ENCODE data around the gene COL19A1. TPM values are rescaled to one million over a fixed set of nuclear protein-coding genes. Genes with fewer than 3 reads are reported as not detected.

The COL19A1 gene
- total and polyA plus RNA-seq, 2 of the 13 experiments (the other 11 are each of a cell fraction or from before 2014, with no cell fraction given) = not detected

DNA sequence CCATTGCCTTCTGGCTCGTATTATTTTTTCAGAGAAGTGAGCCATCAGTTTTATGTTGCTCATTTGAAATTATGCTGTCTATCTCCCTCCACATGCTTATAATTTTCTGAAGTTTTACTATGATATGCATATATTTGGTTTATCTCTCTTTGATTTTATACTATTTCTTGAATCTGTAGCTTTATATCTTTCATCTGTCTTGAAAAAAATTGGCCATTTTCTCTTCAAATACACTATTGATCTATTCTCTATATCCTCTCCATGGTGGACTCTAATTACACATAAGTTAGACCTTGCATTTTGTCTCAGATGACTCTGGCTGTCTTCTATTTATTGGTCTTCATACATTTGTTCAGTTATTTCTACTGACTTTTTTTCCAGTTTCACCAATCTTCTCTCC is 13.7 kb upstream of the COL19A1 start (continued):
- TF ChIP-seq TBX3 (IDR thresholded peaks at IDR 0.05; ENCODE audit: borderline replicate concordance) (no peak), ZNF3 (CRISPR knock-in tag; IDR thresholded peaks at IDR 0.05) (no peak), CCAR2 (optimal IDR thresholded peaks at IDR 0.05; ENCODE audit: low read depth, low read length) (no peak), CBX2 (IDR thresholded peaks at IDR 0.05; ENCODE audit: low read depth, low read length) (no peak), CBX2 (CRISPR knock-in tag; IDR thresholded peaks at IDR 0.05; ENCODE audit: low read depth) (no peak), XBP1 (CRISPR knock-in tag; IDR thresholded peaks at IDR 0.05) (no peak), FOSL1 (CRISPR knock-in tag; IDR thresholded peaks at IDR 0.05; ENCODE audit: borderline replicate concordance) (no peak), CEBPZ (IDR thresholded peaks at IDR 0.05; ENCODE audit: low read length) (no peak), ZNF687 (CRISPR knock-in tag; IDR thresholded peaks at IDR 0.05) (no peak)
- TF ChIP-seq, protein P1, sequence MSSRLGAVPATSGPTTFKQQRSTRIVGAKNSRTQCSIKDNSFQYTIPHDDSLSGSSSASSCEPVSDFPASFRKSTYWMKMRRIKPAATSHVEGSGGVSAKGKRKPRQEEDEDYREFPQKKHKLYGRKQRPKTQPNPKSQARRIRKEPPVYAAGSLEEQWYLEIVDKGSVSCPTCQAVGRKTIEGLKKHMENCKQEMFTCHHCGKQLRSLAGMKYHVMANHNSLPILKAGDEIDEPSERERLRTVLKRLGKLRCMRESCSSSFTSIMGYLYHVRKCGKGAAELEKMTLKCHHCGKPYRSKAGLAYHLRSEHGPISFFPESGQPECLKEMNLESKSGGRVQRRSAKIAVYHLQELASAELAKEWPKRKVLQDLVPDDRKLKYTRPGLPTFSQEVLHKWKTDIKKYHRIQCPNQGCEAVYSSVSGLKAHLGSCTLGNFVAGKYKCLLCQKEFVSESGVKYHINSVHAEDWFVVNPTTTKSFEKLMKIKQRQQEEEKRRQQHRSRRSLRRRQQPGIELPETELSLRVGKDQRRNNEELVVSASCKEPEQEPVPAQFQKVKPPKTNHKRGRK (CRISPR knock-in tag; IDR thresholded peaks at IDR 0.05) = no peak
- TF ChIP-seq, protein P2, sequence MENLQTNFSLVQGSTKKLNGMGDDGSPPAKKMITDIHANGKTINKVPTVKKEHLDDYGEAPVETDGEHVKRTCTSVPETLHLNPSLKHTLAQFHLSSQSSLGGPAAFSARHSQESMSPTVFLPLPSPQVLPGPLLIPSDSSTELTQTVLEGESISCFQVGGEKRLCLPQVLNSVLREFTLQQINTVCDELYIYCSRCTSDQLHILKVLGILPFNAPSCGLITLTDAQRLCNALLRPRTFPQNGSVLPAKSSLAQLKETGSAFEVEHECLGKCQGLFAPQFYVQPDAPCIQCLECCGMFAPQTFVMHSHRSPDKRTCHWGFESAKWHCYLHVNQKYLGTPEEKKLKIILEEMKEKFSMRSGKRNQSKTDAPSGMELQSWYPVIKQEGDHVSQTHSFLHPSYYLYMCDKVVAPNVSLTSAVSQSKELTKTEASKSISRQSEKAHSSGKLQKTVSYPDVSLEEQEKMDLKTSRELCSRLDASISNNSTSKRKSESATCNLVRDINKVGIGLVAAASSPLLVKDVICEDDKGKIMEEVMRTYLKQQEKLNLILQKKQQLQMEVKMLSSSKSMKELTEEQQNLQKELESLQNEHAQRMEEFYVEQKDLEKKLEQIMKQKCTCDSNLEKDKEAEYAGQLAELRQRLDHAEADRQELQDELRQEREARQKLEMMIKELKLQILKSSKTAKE (CRISPR knock-in tag; IDR thresholded peaks at IDR 0.05; ENCODE audit: borderline replicate concordance) = no peak
